GM21528 (cell line): ENCODE data around the gene TAS1R1.

ENCODE experiments used
- ATAC-seq: cut with Tn5 transposase; IDR thresholded peaks from one replicate; pipeline ENCODE4 v1.9.1; 2021; ENCODE audit warnings: mild to moderate bottlenecking, moderate library complexity; ENCODE audit not compliant: unreplicated experiment, low FRiP score

TAS1R1 gene

GRCh38 chr1:6601923-6602668 is 47.0 kb downstream of the TAS1R1 start:
- peak; percentile 33 for ATAC-seq

- peak; percentile 55 for ATAC-seq
These were observed 47.6 kb downstream of the TAS1R1 start, which contains the start of gene KLHL21 for GRCh38 chr1:6602669-6603237. TSS of gene KLHL21 (minus strand) at chr1:6602869. CDS start at chr1:6602817, 52 bp downstream.

DNA sequence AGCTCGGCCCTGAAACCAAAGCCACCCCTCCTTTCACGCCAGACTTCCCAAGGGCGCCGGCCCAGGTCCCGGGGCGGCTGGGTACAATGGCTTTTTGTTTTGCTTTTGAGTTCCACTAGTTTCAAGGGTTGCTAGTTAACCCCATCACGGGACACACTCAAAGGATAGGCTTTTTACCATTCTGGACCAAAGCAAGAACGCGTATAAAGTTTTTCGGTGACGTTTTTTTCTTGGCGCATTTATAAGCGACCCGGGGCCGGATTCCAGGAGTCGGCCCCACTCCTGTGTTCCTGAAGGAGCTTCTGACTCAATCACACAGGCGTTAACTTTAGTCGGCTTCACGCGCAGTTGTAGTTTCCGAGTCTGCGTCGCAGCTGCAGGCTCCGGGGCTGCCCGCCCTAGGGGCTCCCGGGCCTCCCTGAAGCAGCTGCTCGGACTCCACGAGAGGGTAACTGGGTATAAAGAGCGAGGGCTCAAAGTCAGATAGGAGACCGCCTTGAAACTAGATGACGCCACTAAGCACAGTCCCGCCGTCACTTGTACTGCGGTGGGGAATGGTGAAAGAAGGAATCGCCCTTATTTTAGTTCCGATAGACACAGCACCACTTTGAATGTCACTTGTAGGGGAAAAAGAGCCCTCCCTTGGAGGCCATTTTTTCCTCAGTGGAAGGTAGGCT is 48.3 kb downstream of the TAS1R1 start:
- ATAC-seq = peak; percentile 33

GRCh38 chr1:6603915-6604558 is 48.9 kb downstream of the TAS1R1 start:
- no peak for ATAC-seq

GRCh38 chr1:6612641-6613360 is 57.7 kb downstream of the TAS1R1 start:
- peak; percentile 36 for ATAC-seq

DNA sequence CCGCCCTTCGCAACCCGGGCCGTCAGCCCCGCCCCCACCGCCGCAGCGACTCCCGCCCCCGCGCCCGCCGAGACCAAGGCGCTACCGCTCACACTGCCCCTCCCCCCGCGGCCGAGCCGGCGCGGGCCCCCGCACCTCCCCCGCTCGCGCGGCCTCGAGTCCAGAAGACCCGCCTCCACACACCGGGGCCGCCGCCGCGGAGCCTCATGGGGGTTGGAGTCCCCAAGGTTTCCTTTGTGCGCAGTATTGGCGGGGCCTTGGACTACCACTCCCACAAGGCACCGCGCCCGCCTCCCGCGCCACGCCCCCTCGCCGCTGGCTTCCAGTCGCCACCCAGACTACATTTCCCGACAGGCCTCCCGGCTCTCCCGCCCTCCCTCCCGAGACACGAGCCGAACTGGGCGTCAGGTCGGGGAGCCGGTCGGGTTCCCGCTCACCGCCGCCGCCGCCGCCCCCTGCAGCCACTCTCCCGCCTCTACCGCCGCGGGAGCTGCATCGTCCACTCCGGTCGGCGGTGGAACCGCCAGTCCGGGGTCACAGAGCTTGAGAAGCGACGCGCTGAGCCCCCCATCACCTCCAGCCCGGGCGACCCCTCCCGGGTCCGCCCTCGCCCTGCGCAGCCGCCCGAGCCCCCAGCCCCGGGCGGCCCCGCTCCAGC is 58.4 kb downstream of the TAS1R1 start, which contains the start of gene PHF13:
PHF13 (plus strand) TSS at position 371 of the 658 bp plus-strand sequence. CDS start 336 bp downstream, outside the sequence.
- ATAC-seq = peak; percentile 89

GRCh38 chr1:6614019-6614928 is 59.2 kb downstream of the TAS1R1 start:
- ATAC-seq = no peak

DNA sequence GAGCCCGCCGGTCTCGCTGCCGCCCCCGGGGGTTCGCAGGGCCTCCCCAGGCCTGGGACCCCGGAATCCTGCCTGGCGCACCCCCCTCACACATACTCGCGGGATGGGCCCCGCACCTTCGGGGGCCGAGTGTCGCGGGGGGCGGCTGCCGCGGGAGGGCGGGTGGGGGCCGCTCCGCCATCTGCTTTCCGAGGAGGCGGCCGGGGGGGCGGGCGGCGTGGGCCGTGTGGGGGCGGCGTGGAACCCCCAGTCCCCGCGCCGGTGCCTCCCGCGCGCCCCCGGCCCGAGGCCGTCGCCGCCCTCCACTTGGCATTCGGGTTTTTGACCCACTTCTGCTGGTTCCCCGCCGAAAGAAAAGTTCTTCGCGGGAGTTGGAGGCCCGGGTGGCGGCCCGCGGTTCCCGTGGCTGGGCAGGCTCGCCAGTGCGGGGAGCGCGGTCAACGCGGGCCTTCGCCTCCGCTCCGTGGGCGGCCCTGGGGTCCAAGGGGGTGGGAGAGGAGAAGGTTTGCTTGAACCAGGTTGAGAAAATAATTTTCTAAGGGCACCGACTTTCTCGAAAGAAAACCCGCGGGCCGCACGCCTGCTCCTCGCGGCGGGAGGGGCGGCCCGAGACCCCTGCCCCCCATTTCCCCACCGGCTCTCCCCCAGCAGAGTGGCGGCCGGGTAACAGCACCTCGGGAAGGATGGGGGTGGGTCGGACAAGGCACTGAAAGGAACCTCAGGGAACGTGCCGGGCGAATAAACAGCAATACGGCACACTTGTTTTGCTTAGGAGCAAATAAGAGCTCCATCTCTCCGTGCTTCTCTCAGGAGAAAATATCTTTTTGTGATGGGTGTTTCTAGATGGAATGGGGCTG is 60.0 kb downstream of the TAS1R1 start:
- ATAC-seq = no peak

DNA sequence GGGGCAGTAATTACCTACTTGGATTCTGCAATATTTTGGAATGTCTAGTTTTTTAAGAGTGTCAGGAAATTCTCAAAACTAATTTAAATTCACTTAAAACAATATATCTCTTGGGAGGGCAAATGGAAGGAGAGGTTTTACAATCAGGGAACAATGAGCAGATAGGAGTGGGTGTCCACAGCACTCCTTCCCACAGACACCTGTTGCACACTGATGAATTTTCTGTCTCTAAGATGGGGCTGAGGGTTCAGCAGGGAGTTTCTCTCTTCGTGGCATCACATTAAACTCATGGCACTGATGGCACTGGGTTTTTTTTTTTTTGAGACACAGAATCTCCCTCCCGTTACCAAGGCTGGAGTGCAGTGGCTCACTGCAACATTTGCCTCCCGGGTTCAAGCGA is 63.9 kb downstream of the TAS1R1 start:
- no peak for ATAC-seq

GRCh38 chr1:6621429-6622391 is 66.6 kb downstream of the TAS1R1 start:
- ATAC-seq = no peak

- ATAC-seq = no peak
These were observed 67.5 kb downstream of the TAS1R1 start for GRCh38 chr1:6622396-6623152.

- ATAC-seq = no peak
These were observed 68.3 kb downstream of the TAS1R1 start for GRCh38 chr1:6623269-6623965.

GRCh38 chr1:6624710-6625583 is 69.8 kb downstream of the TAS1R1 start, which contains the start of gene THAP3:
TSS of gene THAP3 (plus strand) at chr1:6624868. CDS start at chr1:6625219, 351 bp downstream.
- ATAC-seq = peak; percentile 85

GRCh38 chr1:6625584-6626149 is 70.6 kb downstream of the TAS1R1 start:
- no peak for ATAC-seq
